Adrenal gland (tissue), 12 donors: ENCODE data around the gene TCEAL8. TPM values are rescaled to one million over a fixed set of nuclear protein-coding genes. Genes with fewer than 3 reads are reported as not detected.

Experiments
- DNase-seq, 7 donors: peaks; one replicate each; pipeline ENCODE4 v3.0.0-alpha.2; 2019 to 2020
- H3K27ac ChIP-seq, 5 donors: fragments of 200-600 bp; sonication (generic) in 4 of 5; 1 replicate in 3 of 5; 2 replicates in 2 of 5; pipeline versions ENCODE4 v1.5.1 to v1.8.0; 2016 to 2020; ENCODE audit warnings: mild to moderate bottlenecking in 1 of 5
- H3K27me3 ChIP-seq: fragments of 200-600 bp; 2 replicates; pipeline ENCODE4 v1.8.0; 2021
- H3K36me3 ChIP-seq, 2 donors: fragments of 200-600 bp; replicated peaks in 1 of 2; 1 replicate in 1 of 2; 2 replicates in 1 of 2; pipeline versions ENCODE4 v1.5.1 to v1.8.0; 2018 to 2022
- H3K4me1 ChIP-seq, 2 donors: fragments of 200-600 bp; replicated peaks in 1 of 2; 1 replicate in 1 of 2; 2 replicates in 1 of 2; pipeline versions ENCODE4 v1.5.1 to v1.8.0; 2018 to 2021
- H3K4me3 ChIP-seq, 4 donors: fragments of 200-600 bp; sonication (generic) in 3 of 4; one replicate each; pipeline ENCODE4 v1.5.1; 2016 to 2018
- H3K9me3 ChIP-seq, 3 donors: fragments of 200-600 bp; sonication (generic) in 1 of 3; replicated peaks in 1 of 3; 1 replicate in 2 of 3; 2 replicates in 1 of 3; pipeline versions ENCODE4 v1.5.1 to v1.8.0; 2016 to 2021
- CTCF ChIP-seq, 6 experiments: fragments of 450-650 bp in 4 of 6; fragments of 200-600 bp in 2 of 6; sonication (generic) in 1 of 6; IDR thresholded peaks; 1 replicate in 5 of 6; 2 replicates in 1 of 6; pipeline versions ENCODE4 v1.5.1 to v1.8.0; 2016 to 2021; ENCODE audit warnings: antibody characterized with exemption in 6 of 6, mild to moderate bottlenecking in 2 of 6, moderate library complexity in 1 of 6
- POLR2A ChIP-seq, 2 donors: fragments of 450-650 bp; IDR thresholded peaks; one replicate each; pipeline ENCODE4 v1.6.1; 2017; ENCODE audit warnings: antibody characterized with exemption in 2 of 2, mild to moderate bottlenecking in 2 of 2, moderate library complexity in 1 of 2
- WGBS, 4 donors: extraction: QIAGEN DNeasy Blood & Tissue Kit in 2 of 4; methylation state at CpG; one replicate each; pipeline versions ENCODE4 v1.1.5 to v1.1.7; 2013 to 2017; 5-methylcytosine and 5-hydroxymethylcytosine counted together
- intact Hi-C, 2 donors: fragments of 100-400 bp; cut with DNase I; formaldehyde crosslinking; loops; one replicate each; pipeline versions ENCODE4 v1.14.1 to v1.15.0; 2022 to 2023
- polyA plus RNA-seq, 3 donors: library from polyadenylated mRNA; stranded (reverse); fragments of 200-250 nt in 2 of 3; fragments of 350-450 nt in 1 of 3; fragmentation: Illumina TruSeq in 1 of 3; extraction: RNeasy Lipid Tissue Mini Kit (QIAGEN cat#74804) in 1 of 3; gene quantifications; one replicate each; pipeline ENCODE4 v1.2.3, GENCODE V29; 2013 to 2014
- total RNA-seq, 9 donors: library from RNA; depleted of rRNA in 4 of 9; stranded (reverse); fragments of >200 nt in 4 of 9; fragments of 120-200 nt in 1 of 9; fragmentation: NEBNext Ultra II Directional in 1 of 9; extraction: Animal tissue kit (Norgen Biotek cat#: 25700) in 1 of 9; gene quantifications; one replicate each; pipeline versions ENCODE4 v1.1.0 to v1.2.4, GENCODE V29; 2013 to 2023
- donor health status: healthy with polysubstance abuse.
- donor health status: Bipolar disorder and iron deficiency.
- donor health status: DM: yes; HTN: yes; CAD: no.
- donor health status: DM: no; HTN: no; CAD: no.
- donor health status: DM: no; HTN: no; CAD: no.
- donor health status: DM: yes; HTN: yes; CAD: no.

Gene TCEAL8
- total and polyA plus RNA-seq, 12 donors: 46.3 to 156 (median 64.0) TPM

- Histone ChIP-seq H3K4me1 (no peaks in the 10 kb centered on the region), H3K36me3 (no peaks in the 10 kb centered on the region), H3K4me3 (no peak overlapping the region), H3K9me3 (no peaks in the 10 kb centered on the region), H3K27ac (no peak overlapping the region), H3K27me3 (peaks cover 10% of the 10 kb centered on the region)
- TF ChIP-seq CTCF (IDR thresholded peaks at IDR 0.05): no peak
- TF ChIP-seq POLR2A (IDR thresholded peaks at IDR 0.05): no peak
- WGBS, 4 donors: 35 to 71% (median 56%) methylated on average over 8 to 39 of the region's 39 CpGs
- no peak for DNase-seq
- intact Hi-C loops: no loop called here
These were observed 34.2 kb downstream of the TCEAL8 start for GRCh38 chrX:103220511-103221323.

- Histone ChIP-seq H3K4me1 (no peaks in the 10 kb centered on the region), H3K36me3 (no peaks in the 10 kb centered on the region), H3K27ac (peak overlapping the region in 4 of 5 donors; percentile 54 to 89 (median 87)), H3K4me3 (peak overlapping the region in 2 of 4 donors; percentile 59 to 72), H3K27me3 (peaks cover 12% of the 10 kb centered on the region), H3K9me3 (no peaks in the 10 kb centered on the region)
- WGBS, 4 donors: 4 to 52% (median 20%) methylated on average over 11 to 38 of the region's 39 CpGs
- peak in 6 of 7 donors; percentile 10 to 54 (median 38) for DNase-seq
- intact Hi-C loops: loop anchor here in 1 of 2 donors (10.0 kb wide), 1 partner anchor 249 kb away; no protein-coding TSS in a partner anchor
- TF ChIP-seq CTCF (IDR thresholded peaks at IDR 0.05): no peak
- no peak for TF ChIP-seq POLR2A (IDR thresholded peaks at IDR 0.05)
These were observed 39.4 kb downstream of the TCEAL8 start for GRCh38 chrX:103215425-103215991.

- H3K27me3 ChIP-seq: peaks cover 12% of the 10 kb centered on the region
- peak; percentile 83 to 93 (median 89) for DNase-seq
- TF ChIP-seq POLR2A (IDR thresholded peaks at IDR 0.05) (peak; percentile 91 to 93), CTCF (IDR thresholded peaks at IDR 0.05) (no peak)
- H3K27ac ChIP-seq: peak within 1 kb of the TSS in 4 of 5 donors; percentile 54 to 89 (median 87)
- intact Hi-C loops: loop anchor here in 1 of 2 donors (10.0 kb wide), 1 partner anchor 250 kb away; no protein-coding TSS in a partner anchor
- 1 to 44% (median 38%) methylated on average over 15 to 44 of the region's 45 CpGs; no CpG with 5 or more reads in 1 of the 4 donors for WGBS, 4 donors
- no peaks in the 10 kb centered on the region for H3K4me1 ChIP-seq
- H3K36me3 ChIP-seq: no peaks in the 10 kb centered on the region
- no peaks in the 10 kb centered on the region for H3K9me3 ChIP-seq
- H3K4me3 ChIP-seq: peak within 1 kb of the TSS in 2 of 4 donors; percentile 59 to 72
These were observed 40.0 kb downstream of the TCEAL8 start, which contains the start of gene BEX4 for GRCh38 chrX:103214870-103215424. Gene BEX4, plus strand, starts transcription at chrX:103215108. Its CDS starts 1,046 bp downstream, at chrX:103216154.
